ENCODE data around the gene SNX30. TPM values are rescaled to one million over a fixed set of nuclear protein-coding genes. Genes with fewer than 3 reads are reported as not detected.

The SNX30 gene
- total and polyA plus RNA-seq, 12 donors = 0.88 to 7.2 (median 3.8) TPM

DNA sequence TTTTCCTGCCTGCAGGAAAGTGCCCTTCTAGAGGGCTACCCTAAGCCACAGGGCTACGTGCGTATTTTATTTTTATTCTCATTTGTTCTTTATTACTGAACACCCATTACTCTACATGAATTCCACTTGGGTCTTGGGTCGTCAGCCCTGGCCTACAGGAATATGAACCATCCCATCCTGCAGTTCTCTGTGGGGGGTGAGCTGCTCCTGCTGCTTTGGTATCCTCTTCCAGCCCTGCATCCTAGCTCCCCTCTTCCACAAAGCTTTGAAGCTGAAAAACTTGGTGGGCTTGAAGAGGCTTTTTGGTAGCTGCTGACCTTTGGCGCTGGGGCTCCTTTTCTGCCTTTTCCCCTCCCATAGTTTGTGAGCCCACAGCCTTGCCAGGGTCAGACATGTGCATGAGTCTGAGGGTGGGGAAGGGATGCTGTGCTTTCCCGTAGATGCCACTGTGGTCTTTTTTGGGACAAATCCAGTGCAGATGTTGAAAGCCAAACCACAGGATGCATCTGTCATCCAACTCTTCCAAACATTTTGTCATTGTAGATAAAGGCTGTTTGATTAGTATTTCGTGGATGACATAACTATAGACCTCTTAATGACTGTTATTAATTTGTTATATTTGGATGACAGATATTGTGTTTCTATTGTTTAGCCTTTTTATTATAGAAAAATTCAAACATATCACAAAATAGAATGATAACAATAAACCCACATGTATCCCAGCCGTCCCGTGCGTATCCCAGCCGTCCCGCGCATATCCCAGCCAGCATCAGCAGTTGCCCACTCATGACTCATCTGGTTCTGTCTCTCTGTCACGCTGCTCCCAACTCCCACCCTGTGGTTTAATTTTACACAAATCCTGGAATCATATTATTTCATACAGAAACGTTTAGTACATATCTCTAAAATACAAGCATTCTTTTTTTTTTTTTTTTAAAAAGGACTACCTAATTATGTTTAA is 96.2 kb downstream of the SNX30 start:
- Histone ChIP-seq H3K36me3 (peaks cover 0 to 15% (median 0%) of the 10 kb centered on the region in 9 donors), H3K4me1 (peaks cover 0 to 34% (median 0%) of the 10 kb centered on the region in 9 donors), H3K27me3 (no peaks in the 10 kb centered on the region), H3K9me3 (no peaks in the 10 kb centered on the region), H3K27ac (no peak overlapping the region), H3K4me3 (no peak overlapping the region)
- DNase-seq (no peak), ATAC-seq (peak in 1 of 8 donors; percentile 50)
- intact Hi-C loops (cut with DNase I) = loop anchor here in 2 of 10 donors (10.0 kb wide), 2 partner anchors 48 to 58 kb away; partner anchors contain the start of gene SLC46A2 (in 1 of the 2)
- TF ChIP-seq, protein P1, sequence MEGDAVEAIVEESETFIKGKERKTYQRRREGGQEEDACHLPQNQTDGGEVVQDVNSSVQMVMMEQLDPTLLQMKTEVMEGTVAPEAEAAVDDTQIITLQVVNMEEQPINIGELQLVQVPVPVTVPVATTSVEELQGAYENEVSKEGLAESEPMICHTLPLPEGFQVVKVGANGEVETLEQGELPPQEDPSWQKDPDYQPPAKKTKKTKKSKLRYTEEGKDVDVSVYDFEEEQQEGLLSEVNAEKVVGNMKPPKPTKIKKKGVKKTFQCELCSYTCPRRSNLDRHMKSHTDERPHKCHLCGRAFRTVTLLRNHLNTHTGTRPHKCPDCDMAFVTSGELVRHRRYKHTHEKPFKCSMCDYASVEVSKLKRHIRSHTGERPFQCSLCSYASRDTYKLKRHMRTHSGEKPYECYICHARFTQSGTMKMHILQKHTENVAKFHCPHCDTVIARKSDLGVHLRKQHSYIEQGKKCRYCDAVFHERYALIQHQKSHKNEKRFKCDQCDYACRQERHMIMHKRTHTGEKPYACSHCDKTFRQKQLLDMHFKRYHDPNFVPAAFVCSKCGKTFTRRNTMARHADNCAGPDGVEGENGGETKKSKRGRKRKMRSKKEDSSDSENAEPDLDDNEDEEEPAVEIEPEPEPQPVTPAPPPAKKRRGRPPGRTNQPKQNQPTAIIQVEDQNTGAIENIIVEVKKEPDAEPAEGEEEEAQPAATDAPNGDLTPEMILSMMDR (IDR thresholded peaks at IDR 0.05) = no peak
- WGBS, 2 donors = 71 to 78% methylated on average over 14 of the region's 14 CpGs

DNA sequence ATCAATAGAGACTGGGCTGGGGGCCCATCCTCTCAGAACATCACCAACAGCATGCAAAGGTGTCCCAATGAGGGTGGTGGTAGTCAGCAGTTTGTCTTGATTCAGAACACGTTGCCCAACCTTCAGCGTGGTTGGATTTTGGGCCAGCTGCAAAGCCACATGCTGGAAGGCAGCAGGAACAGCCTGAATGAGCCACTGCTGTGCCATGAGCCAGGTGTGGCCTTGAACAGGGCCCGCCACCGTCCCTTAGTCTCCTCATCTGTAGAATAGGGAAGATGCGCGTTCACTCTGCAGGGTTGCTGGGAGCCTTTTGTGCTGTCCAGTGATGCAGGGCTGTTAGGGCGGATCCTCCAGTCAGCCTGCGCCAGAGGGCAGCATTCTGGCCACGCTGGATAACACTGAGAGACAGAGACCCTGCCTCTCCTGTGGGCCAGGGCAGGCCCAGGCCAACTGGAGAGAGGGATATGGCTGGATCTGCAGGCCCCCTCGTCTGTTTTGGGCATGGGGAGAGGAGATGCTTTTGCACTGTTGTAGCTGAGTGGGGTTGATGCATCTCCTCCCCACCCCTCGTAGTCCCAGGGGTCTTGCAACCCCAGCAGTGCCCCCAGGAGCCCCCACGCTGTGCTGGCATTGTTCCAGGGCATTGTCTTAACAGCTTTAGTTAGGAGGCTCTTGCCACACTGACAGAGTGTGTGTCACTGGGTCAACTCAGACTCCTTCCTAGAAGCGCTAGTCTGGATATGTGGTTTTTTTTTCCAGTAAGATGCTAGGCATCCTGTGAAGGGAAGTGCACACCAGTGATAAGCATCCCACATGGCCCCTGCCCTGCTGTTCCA is 98.0 kb downstream of the SNX30 start:
- H3K4me1 ChIP-seq = peaks cover 0 to 39% (median 0%) of the 10 kb centered on the region in 9 donors
- no peak overlapping the region for H3K27ac ChIP-seq
- no peaks in the 10 kb centered on the region for H3K27me3 ChIP-seq
- DNase-seq (no peak), ATAC-seq (no peak)
- H3K36me3 ChIP-seq = peaks cover 0 to 28% (median 0%) of the 10 kb centered on the region in 9 donors
- WGBS, 2 donors = 83 to 84% methylated on average over 13 of the region's 13 CpGs
- H3K4me3 ChIP-seq = no peak overlapping the region
- intact Hi-C loops (cut with DNase I) = loop anchor here in 2 of 10 donors (10.0 kb wide), 2 partner anchors 46 to 56 kb away; partner anchors contain the start of gene SLC46A2 (in 1 of the 2)
- TF ChIP-seq, protein P1 (IDR thresholded peaks at IDR 0.05) = no peak
- H3K9me3 ChIP-seq = no peaks in the 10 kb centered on the region

DNA sequence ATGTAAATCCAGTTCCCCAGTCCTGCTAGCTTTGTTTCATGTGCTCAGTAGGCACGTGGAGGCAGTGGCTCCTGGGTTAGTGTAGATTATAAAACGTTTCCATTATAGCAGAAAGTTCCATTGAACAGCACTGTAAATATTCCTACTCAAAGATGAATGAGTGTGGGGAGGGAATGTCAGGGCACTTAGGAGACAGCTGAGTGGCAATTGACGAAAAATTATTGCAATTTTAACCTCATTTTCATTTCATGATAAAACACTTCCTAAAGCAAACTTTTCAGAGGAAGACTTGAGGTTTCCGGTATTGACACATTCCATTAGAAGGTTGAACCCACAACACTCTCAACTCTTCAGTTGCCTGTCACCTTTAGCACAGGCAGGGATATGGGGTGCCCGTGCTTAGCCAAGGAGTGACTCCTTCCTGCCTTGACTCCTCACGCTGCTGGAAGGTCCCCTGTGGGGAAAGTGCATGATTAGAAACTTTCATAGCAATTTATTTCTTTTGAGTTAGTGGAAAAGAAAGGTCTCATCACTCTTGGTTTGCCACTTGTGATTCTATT is 98.9 kb downstream of the SNX30 start:
- H3K4me3 ChIP-seq = no peak overlapping the region
- DNase-seq (no peak), ATAC-seq (no peak)
- 79 to 81% methylated on average over 6 of the region's 6 CpGs for WGBS, 2 donors
- TF ChIP-seq, protein P1 (IDR thresholded peaks at IDR 0.05) = no peak
- intact Hi-C loops (cut with DNase I) = loop anchor here in 2 of 10 donors (10.0 kb wide), 2 partner anchors 45 to 55 kb away; partner anchors contain the start of gene SLC46A2 (in 1 of the 2)
- peaks cover 0 to 39% (median 0%) of the 10 kb centered on the region in 9 donors for H3K4me1 ChIP-seq
- H3K27ac ChIP-seq = no peak overlapping the region
- peaks cover 0 to 37% (median 0%) of the 10 kb centered on the region in 9 donors for H3K36me3 ChIP-seq
- no peaks in the 10 kb centered on the region for H3K9me3 ChIP-seq
- no peaks in the 10 kb centered on the region for H3K27me3 ChIP-seq

Data from heart right ventricle (tissue), 16 donors.